ENCODE results near the gene NPNT. TPM values are rescaled to one million over a fixed set of nuclear protein-coding genes. Genes with fewer than 3 reads are reported as not detected.
A peak's percentile ranks its signal among the peaks of the same experiment; 100 is the strongest.

Gene NPNT
- total RNA-seq, 2 donors from 2014 or later = 5.5 to 10.5 TPM

GRCh38 chr4:105936901-105937300 is 41.6 kb downstream of the NPNT start:
- TF ChIP-seq, protein P1, sequence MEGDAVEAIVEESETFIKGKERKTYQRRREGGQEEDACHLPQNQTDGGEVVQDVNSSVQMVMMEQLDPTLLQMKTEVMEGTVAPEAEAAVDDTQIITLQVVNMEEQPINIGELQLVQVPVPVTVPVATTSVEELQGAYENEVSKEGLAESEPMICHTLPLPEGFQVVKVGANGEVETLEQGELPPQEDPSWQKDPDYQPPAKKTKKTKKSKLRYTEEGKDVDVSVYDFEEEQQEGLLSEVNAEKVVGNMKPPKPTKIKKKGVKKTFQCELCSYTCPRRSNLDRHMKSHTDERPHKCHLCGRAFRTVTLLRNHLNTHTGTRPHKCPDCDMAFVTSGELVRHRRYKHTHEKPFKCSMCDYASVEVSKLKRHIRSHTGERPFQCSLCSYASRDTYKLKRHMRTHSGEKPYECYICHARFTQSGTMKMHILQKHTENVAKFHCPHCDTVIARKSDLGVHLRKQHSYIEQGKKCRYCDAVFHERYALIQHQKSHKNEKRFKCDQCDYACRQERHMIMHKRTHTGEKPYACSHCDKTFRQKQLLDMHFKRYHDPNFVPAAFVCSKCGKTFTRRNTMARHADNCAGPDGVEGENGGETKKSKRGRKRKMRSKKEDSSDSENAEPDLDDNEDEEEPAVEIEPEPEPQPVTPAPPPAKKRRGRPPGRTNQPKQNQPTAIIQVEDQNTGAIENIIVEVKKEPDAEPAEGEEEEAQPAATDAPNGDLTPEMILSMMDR (IDR thresholded peaks at IDR 0.05) = no peak
- H3K27ac ChIP-seq = no peak overlapping the region
- no peak overlapping the region for H3K4me3 ChIP-seq
- H3K27me3 ChIP-seq = no peaks in the 10 kb centered on the region
- no peaks in the 10 kb centered on the region for H3K4me1 ChIP-seq
- no peaks in the 10 kb centered on the region for H3K36me3 ChIP-seq
- no peak for DNase-seq (ENCODE audit: low spot score)
- no peaks in the 10 kb centered on the region for H3K9me3 ChIP-seq

DNA sequence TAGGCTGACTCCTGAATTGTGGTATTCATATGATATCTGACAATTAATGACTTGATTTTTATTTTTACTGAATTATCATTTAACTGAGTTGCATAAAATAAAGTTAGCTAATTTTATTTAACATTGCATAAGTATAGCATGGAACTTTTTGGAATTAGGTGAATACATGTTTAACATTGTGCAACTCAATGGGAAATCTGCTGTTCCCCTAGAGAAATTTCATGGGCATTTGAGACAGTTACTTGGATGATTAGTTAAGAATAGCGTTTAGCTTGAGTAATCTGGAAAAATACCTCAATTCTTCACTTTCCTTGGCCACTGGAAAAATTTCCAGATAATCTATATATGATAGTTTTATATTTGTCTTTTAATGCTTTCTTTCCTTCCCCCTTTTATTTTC is 42.5 kb downstream of the NPNT start:
- Histone ChIP-seq H3K4me3 (no peak overlapping the region), H3K4me1 (no peaks in the 10 kb centered on the region), H3K27ac (no peak overlapping the region), H3K9me3 (no peaks in the 10 kb centered on the region), H3K36me3 (no peaks in the 10 kb centered on the region), H3K27me3 (no peaks in the 10 kb centered on the region)
- TF ChIP-seq, protein P1 (IDR thresholded peaks at IDR 0.05) = no peak
- DNase-seq (ENCODE audit: low spot score) = no peak

- no peaks in the 10 kb centered on the region for H3K4me1 ChIP-seq
- H3K27ac ChIP-seq = no peak overlapping the region
- TF ChIP-seq, protein P1 (IDR thresholded peaks at IDR 0.05) = no peak
- DNase-seq (ENCODE audit: low spot score) = no peak
- no peaks in the 10 kb centered on the region for H3K27me3 ChIP-seq
- H3K36me3 ChIP-seq = no peaks in the 10 kb centered on the region
- H3K4me3 ChIP-seq = no peak overlapping the region
- H3K9me3 ChIP-seq = peaks cover 0 to 6% of the 10 kb centered on the region in 2 donors
Measured at GRCh38 chr4:105943234-105943633, 48.0 kb downstream of the NPNT start.

DNA sequence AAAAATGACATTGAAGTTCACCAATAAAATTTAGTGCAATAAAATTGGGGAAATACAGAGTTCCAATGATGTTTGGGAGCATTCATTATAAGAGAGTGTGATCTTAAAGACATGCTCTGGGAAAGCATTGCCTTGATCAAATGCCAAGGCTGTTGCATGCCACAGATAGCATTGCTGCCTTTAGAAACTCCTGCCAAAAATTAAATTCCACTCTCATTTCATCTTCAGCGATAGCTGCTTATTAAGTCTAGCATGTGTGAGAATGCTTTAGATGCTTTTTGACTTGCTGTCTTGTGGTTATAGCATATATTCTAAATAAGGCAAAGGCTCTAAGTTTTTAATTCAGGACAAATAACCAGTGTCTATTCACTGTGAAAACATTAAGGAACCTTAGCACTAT is 49.3 kb downstream of the NPNT start:
- Histone ChIP-seq H3K9me3 (peaks cover 0 to 6% of the 10 kb centered on the region in 2 donors), H3K4me1 (no peaks in the 10 kb centered on the region), H3K4me3 (no peak overlapping the region), H3K36me3 (no peaks in the 10 kb centered on the region), H3K27me3 (no peaks in the 10 kb centered on the region), H3K27ac (peak overlapping the region in 1 of 2 donors; percentile 69)
- DNase-seq (ENCODE audit: low spot score) = no peak
- TF ChIP-seq, protein P1 (IDR thresholded peaks at IDR 0.05) = no peak

DNA sequence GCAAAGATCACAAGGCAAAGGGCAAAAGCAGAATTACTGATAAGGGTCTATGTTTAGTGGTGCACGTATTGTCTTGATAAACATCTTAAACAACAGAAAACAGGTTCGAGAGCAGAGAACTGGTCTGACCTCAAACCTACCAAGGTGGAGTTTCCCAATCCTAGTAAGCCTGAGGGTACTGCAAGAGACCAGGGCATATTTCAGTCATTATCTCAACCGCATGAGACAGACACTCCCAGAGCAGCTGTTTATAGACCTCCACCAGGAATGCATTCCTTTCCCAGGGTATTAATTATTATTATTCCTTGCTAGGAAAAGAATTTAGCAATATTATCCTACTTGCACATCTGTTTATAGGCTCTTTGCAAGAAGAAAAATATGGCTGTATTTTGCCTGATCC is 51.5 kb downstream of the NPNT start:
- TF ChIP-seq, protein P1 (IDR thresholded peaks at IDR 0.05) = no peak
- no peaks in the 10 kb centered on the region for H3K27me3 ChIP-seq
- peaks cover 0 to 6% of the 10 kb centered on the region in 2 donors for H3K9me3 ChIP-seq
- no peaks in the 10 kb centered on the region for H3K36me3 ChIP-seq
- H3K4me3 ChIP-seq = no peak overlapping the region
- no peaks in the 10 kb centered on the region for H3K4me1 ChIP-seq
- H3K27ac ChIP-seq = no peak overlapping the region
- DNase-seq (ENCODE audit: low spot score) = no peak

- peaks cover 0 to 6% of the 10 kb centered on the region in 2 donors for H3K9me3 ChIP-seq
- no peak overlapping the region for H3K27ac ChIP-seq
- no peaks in the 10 kb centered on the region for H3K27me3 ChIP-seq
- H3K4me1 ChIP-seq = no peaks in the 10 kb centered on the region
- H3K36me3 ChIP-seq = no peaks in the 10 kb centered on the region
- TF ChIP-seq, protein P1 (IDR thresholded peaks at IDR 0.05) = no peak
- no peak for DNase-seq (ENCODE audit: low spot score)
- H3K4me3 ChIP-seq = no peak overlapping the region
Measured at GRCh38 chr4:105950701-105951100, 55.4 kb downstream of the NPNT start.
